Measurements from ENCODE around the gene SYNE1.

- TF ChIP-seq, protein P1, sequence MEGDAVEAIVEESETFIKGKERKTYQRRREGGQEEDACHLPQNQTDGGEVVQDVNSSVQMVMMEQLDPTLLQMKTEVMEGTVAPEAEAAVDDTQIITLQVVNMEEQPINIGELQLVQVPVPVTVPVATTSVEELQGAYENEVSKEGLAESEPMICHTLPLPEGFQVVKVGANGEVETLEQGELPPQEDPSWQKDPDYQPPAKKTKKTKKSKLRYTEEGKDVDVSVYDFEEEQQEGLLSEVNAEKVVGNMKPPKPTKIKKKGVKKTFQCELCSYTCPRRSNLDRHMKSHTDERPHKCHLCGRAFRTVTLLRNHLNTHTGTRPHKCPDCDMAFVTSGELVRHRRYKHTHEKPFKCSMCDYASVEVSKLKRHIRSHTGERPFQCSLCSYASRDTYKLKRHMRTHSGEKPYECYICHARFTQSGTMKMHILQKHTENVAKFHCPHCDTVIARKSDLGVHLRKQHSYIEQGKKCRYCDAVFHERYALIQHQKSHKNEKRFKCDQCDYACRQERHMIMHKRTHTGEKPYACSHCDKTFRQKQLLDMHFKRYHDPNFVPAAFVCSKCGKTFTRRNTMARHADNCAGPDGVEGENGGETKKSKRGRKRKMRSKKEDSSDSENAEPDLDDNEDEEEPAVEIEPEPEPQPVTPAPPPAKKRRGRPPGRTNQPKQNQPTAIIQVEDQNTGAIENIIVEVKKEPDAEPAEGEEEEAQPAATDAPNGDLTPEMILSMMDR (IDR thresholded peaks at IDR 0.05; ENCODE audit: control extremely low read depth in 1 of 3, insufficient read depth in 1 of 3, low read depth in 1 of 3, low read length in 3 of 3): no peak
- TF ChIP-seq TAF7 (optimal IDR thresholded peaks at IDR 0.05; ENCODE audit: borderline replicate concordance, low read depth, low read length) (no peak), EZH2 (IDR thresholded peaks at IDR 0.05; ENCODE audit: low read depth, low read length, severe bottlenecking) (no peak), HDAC6 (IDR thresholded peaks at IDR 0.05; ENCODE audit: low read depth, low read length) (no peak), SP2 (IDR thresholded peaks at IDR 0.05; ENCODE audit: low read length) (no peak), GTF2F1 (IDR thresholded peaks at IDR 0.05; ENCODE audit: borderline replicate concordance, low read depth, low read length) (no peak)
- TF ChIP-seq, protein P2, sequence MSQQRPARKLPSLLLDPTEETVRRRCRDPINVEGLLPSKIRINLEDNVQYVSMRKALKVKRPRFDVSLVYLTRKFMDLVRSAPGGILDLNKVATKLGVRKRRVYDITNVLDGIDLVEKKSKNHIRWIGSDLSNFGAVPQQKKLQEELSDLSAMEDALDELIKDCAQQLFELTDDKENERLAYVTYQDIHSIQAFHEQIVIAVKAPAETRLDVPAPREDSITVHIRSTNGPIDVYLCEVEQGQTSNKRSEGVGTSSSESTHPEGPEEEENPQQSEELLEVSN (IDR thresholded peaks at IDR 0.05): no peak
These were observed 543.5 kb downstream of the SYNE1 start for GRCh38 chr6:152093711-152094110.

All from H1 (cell line).